Measurements from ENCODE around the gene EPN2. TPM values are rescaled to one million over a fixed set of nuclear protein-coding genes. Genes with fewer than 3 reads are reported as not detected.

EPN2 gene
- total RNA-seq, 2 donors from 2014 or later: 28.8 to 67.7 TPM

DNA sequence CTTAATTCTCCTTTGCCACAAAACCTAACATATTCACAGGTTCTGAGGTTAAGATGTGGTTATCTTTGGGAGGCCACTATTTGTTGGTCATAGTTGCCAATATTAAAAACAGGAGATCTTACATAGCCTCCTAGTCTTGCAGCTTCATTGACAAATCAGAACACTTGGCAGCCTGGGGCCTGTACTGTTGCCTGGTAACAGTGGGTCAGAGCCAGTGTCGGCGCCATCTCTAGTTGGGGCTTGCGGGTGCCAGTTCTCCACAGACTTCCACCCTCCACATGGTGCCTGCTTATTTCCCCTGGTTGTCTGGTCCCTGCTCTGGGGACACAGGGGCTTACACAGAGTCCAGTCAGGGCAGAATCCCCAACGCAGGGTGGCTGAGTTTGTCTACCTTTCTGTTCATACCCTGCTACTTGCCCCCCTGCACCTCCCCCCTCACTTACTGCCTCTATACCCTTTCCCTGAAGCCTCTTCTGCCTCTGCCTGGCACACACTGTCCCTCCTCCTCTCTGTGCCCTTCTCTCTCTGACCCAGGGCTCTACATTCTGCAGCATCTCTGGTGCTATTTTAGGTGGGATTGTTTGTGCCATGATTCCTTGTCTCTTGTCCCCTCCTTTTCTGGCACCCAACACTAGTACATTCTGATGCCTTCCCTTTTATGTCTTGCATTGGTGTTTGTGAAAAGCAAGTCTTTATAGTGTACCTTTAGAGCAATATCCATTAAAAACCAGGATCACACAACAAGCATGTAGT, 13.4 kb downstream of the EPN2 start:
- Histone ChIP-seq H3K4me3 (no peak overlapping the region), H3K9me3 (no peaks in the 10 kb centered on the region), H3K27ac (peak overlapping the region; percentile 77 to 87), H3K36me3 (no peaks in the 10 kb centered on the region), H3K27me3 (replicated peaks; ENCODE audit: insufficient read depth) (no peaks in the 10 kb centered on the region), H3K4me1 (replicated peaks) (peaks cover 41% of the 10 kb centered on the region)
- intact Hi-C loops (cut with DNase I): no loop called here
- DNase-seq (ENCODE audit: low spot score): peak; percentile 78
- WGBS: 22% methylated on average over 4 of the region's 4 CpGs
- TF ChIP-seq, protein P1, sequence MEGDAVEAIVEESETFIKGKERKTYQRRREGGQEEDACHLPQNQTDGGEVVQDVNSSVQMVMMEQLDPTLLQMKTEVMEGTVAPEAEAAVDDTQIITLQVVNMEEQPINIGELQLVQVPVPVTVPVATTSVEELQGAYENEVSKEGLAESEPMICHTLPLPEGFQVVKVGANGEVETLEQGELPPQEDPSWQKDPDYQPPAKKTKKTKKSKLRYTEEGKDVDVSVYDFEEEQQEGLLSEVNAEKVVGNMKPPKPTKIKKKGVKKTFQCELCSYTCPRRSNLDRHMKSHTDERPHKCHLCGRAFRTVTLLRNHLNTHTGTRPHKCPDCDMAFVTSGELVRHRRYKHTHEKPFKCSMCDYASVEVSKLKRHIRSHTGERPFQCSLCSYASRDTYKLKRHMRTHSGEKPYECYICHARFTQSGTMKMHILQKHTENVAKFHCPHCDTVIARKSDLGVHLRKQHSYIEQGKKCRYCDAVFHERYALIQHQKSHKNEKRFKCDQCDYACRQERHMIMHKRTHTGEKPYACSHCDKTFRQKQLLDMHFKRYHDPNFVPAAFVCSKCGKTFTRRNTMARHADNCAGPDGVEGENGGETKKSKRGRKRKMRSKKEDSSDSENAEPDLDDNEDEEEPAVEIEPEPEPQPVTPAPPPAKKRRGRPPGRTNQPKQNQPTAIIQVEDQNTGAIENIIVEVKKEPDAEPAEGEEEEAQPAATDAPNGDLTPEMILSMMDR (IDR thresholded peaks at IDR 0.05): no peak
- peak; percentile 23 for TF ChIP-seq POLR2AphosphoS5 (IDR thresholded peaks at IDR 0.05)
- no peak for TF ChIP-seq POLR2A (IDR thresholded peaks at IDR 0.05)

DNA sequence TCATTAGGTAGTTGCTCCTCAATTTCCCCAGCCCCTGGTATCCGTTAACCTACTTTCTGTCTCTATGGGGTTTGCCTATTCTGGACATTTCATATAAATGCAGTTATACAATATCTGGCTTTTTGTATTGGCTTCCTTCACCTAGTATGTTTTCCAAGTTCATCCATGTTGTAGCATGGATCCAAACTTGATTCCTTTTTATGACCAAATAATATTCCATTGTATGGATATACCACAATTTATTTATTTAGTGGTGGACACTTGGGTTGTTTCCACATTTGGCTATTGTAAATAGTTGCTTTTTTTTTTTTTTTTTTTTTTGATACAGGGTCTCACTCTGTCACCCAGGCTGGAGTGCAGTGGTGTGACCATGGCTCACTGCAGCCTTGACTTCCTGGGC, 15.9 kb downstream of the EPN2 start:
- peaks cover 30% of the 10 kb centered on the region for H3K4me1 ChIP-seq (replicated peaks)
- 100% methylated on average over 1 of the region's 1 CpG for WGBS

DNA sequence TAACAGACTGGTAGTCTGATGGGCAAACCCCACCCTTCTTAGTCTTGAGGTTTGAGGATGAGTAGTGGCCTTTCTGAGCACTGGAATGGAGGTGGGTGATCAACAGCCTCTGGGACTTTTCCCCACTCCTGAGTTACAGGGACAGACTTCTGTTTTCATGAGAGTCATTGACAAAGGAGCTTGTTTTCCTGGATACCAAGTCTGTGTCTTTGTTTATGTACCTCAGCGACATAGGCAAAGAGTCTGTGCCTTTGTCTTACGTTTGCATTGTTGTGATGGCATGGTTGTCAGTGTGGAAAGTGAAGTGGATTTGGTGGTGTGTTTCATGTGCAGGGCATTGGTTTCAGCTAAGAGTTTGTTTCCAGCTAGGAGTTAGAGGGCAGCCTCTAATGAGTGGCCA, 17.5 kb downstream of the EPN2 start:
- no peak for DNase-seq (ENCODE audit: low spot score)
- Histone ChIP-seq H3K27ac (no peak overlapping the region), H3K27me3 (replicated peaks; ENCODE audit: insufficient read depth) (no peaks in the 10 kb centered on the region), H3K4me3 (no peak overlapping the region), H3K4me1 (replicated peaks) (peaks cover 18% of the 10 kb centered on the region), H3K9me3 (no peaks in the 10 kb centered on the region), H3K36me3 (no peaks in the 10 kb centered on the region)
- intact Hi-C loops (cut with DNase I): no loop called here
- TF ChIP-seq POLR2AphosphoS5 (IDR thresholded peaks at IDR 0.05) (no peak), POLR2A (IDR thresholded peaks at IDR 0.05) (no peak)
- TF ChIP-seq, protein P1 (IDR thresholded peaks at IDR 0.05): no peak
- WGBS: 75% methylated on average over 2 of the region's 2 CpGs

More for the DNA sequence above, 15.9 kb downstream of the EPN2 start:
- intact Hi-C loops (cut with DNase I): no loop called here
- no peak for DNase-seq (ENCODE audit: low spot score)
- H3K36me3 ChIP-seq: no peaks in the 10 kb centered on the region
- H3K9me3 ChIP-seq: no peaks in the 10 kb centered on the region
- no peak overlapping the region for H3K4me3 ChIP-seq
- H3K27ac ChIP-seq: no peak overlapping the region
- TF ChIP-seq, protein P1 (IDR thresholded peaks at IDR 0.05): no peak
- TF ChIP-seq POLR2AphosphoS5 (IDR thresholded peaks at IDR 0.05) (no peak), POLR2A (IDR thresholded peaks at IDR 0.05) (no peak)
- no peaks in the 10 kb centered on the region for H3K27me3 ChIP-seq (replicated peaks; ENCODE audit: insufficient read depth)

DNA sequence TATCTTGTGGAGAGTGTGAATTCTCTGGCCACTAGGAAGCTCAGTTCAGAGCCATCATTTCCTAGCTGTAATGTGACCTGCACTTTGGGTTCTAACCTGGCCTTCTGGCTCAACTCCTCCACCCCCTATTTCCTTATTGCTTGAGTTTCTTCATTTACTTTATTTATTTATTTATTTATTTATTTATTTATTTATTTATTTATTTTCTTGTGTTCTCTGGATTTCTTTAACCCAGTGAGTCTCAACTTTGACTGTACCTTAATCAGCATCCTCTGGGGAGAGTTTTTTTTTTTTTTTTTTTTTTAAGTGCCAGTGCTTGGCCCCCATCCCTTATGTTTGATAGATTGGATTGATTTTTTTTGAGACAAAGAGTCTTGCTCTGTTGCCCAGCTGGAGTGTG, 18.1 kb downstream of the EPN2 start:
- Histone ChIP-seq H3K36me3 (no peaks in the 10 kb centered on the region), H3K27ac (no peak overlapping the region), H3K4me3 (no peak overlapping the region), H3K27me3 (replicated peaks; ENCODE audit: insufficient read depth) (no peaks in the 10 kb centered on the region), H3K9me3 (no peaks in the 10 kb centered on the region), H3K4me1 (replicated peaks) (peaks cover 12% of the 10 kb centered on the region)
- intact Hi-C loops (cut with DNase I): no loop called here
- no peak for DNase-seq (ENCODE audit: low spot score)
- no peak for TF ChIP-seq POLR2A (IDR thresholded peaks at IDR 0.05)
- TF ChIP-seq, protein P1 (IDR thresholded peaks at IDR 0.05): no peak
- TF ChIP-seq POLR2AphosphoS5 (IDR thresholded peaks at IDR 0.05): no peak

DNA sequence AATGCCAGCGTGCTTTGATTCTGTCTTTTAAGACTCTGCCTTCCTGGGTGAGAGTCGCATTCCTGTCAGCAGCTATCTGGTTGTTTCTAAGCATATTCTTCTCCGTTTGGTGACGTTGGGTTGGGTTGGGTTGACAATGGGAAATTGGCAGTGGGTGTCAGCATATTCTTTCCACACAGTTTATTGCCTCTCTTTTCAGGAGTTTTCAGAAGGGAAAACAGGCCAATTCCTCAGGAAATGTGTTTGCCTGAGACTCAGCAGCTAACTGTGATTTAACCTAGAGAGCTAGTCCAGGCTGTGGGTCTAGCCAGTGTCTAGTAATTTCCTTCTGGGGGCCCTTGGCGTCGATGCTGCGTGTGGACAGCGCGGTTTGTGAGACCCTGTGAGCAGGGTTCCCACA, 21.2 kb downstream of the EPN2 start:
- WGBS: 83% methylated on average over 9 of the region's 9 CpGs
- TF ChIP-seq POLR2AphosphoS5 (IDR thresholded peaks at IDR 0.05): no peak
- no peak for TF ChIP-seq POLR2A (IDR thresholded peaks at IDR 0.05)
- TF ChIP-seq, protein P1 (IDR thresholded peaks at IDR 0.05): no peak
- Histone ChIP-seq H3K4me3 (no peak overlapping the region), H3K27me3 (replicated peaks; ENCODE audit: insufficient read depth) (no peaks in the 10 kb centered on the region), H3K4me1 (replicated peaks) (peaks cover 18% of the 10 kb centered on the region), H3K36me3 (no peaks in the 10 kb centered on the region), H3K27ac (no peak overlapping the region), H3K9me3 (no peaks in the 10 kb centered on the region)
- intact Hi-C loops (cut with DNase I): no loop called here
- no peak for DNase-seq (ENCODE audit: low spot score)
